Measurements from ENCODE around the gene CFAP298. TPM values are rescaled to one million over a fixed set of nuclear protein-coding genes. Genes with fewer than 3 reads are reported as not detected.

The CFAP298 gene
- polyA plus RNA-seq, 1 of the 3 experiments (the other 2 are of a cell fraction): 57.8 TPM

DNA sequence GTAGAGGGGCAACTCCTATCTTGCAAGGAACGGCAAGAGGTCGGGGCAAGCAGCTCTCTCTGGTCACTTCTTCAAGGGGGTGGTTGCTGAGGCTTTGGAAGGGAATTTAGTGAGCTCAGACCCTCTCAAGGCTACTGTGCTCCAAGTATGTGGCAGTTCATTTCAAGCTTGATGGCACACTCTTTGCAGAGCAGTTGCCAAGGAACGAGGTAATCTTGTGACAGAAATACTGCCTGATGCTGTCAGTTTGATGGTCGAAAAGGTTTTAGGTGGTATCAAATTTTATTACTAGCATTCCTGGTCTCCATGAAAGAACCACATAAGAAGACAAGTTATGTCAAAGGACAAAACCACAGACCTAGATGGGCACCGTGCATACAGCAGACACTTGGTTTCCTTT lies 13.1 kb downstream of the CFAP298 start:
- H3K9me3 ChIP-seq: no peaks in the 10 kb centered on the region
- no peak for DNase-seq
- 94% methylated on average over 5 of the region's 5 CpGs for WGBS (ENCODE audit: low lambda C conversion rate)
- 0 out of 4 replicates have a peak, but pooled peaks cover 0 to 3% of the 10 kb centered on the region in 2 experiments for H3K4me1 ChIP-seq (ENCODE audit: control insufficient read depth in 1 of 2, insufficient read depth in 2 of 2, low read depth in 1 of 2, low read length in 1 of 2)
- H4K20me1 ChIP-seq (ENCODE audit: insufficient read depth): no peaks in the 10 kb centered on the region
- no peak overlapping the region for H2AFZ ChIP-seq (ENCODE audit: low read depth)
- H3K4me2 ChIP-seq: no peak overlapping the region
- TF ChIP-seq YY1 (IDR thresholded peaks at IDR 0.05; ENCODE audit: low read depth) (no peak), TCF12 (IDR thresholded peaks at IDR 0.05) (no peak), FOXJ3 (CRISPR knock-in tag; IDR thresholded peaks at IDR 0.05) (no peak), TEAD4 (IDR thresholded peaks at IDR 0.05; ENCODE audit: borderline replicate concordance, insufficient read depth) (no peak), RCOR1 (IDR thresholded peaks at IDR 0.05; ENCODE audit: low read length) (no peak), REST (IDR thresholded peaks at IDR 0.05; ENCODE audit: low read depth, low read length) (no peak), MEF2A (IDR thresholded peaks at IDR 0.05; ENCODE audit: borderline replicate concordance, low read depth) (no peak), USF2 (IDR thresholded peaks at IDR 0.05; ENCODE audit: borderline replicate concordance, low read depth, low read length) (no peak), MXI1 (IDR thresholded peaks at IDR 0.05; ENCODE audit: low read depth, low read length) (no peak), SIN3A (IDR thresholded peaks at IDR 0.05; ENCODE audit: borderline replicate concordance, low read depth, low read length) (no peak)
- no peaks in the 10 kb centered on the region for H3K27me3 ChIP-seq (ENCODE audit: insufficient read depth)
- peaks cover 35 to 45% of the 10 kb centered on the region in 2 experiments for H3K36me3 ChIP-seq (replicated peaks in 1 of 2; ENCODE audit: control insufficient read depth in 1 of 2, insufficient read depth in 2 of 2, low read length in 1 of 2)
- ChIA-PET CTCF (interaction anchor here (1.0 to 5.2 kb wide), 9 partner anchors 11 to 215 kb away, joined by 3 to 151 read pairs (median 18); partner anchors contain the start of gene CFAP298), POLR2A (no interaction called here)
- H3K9ac ChIP-seq: no peak overlapping the region
- H3K79me2 ChIP-seq (ENCODE audit: insufficient read depth): no peaks in the 10 kb centered on the region
- no peak overlapping the region for H3K4me3 ChIP-seq (ENCODE audit: low read depth in 2 of 2, low read length in 1 of 2)
- H3K27ac ChIP-seq (ENCODE audit: low read depth in 2 of 2, low read length in 1 of 2): no peak overlapping the region; a peak in 1 of 4 replicates
- H3F3A ChIP-seq (replicated peaks; ENCODE audit: insufficient read depth): peaks cover 21% of the 10 kb centered on the region
- H3K9me2 ChIP-seq: no peaks in the 10 kb centered on the region

- no peak for DNase-seq
- H4K20me1 ChIP-seq (ENCODE audit: insufficient read depth): no peaks in the 10 kb centered on the region
- no peaks in the 10 kb centered on the region for H3K9me3 ChIP-seq
- no peak overlapping the region for H3K4me3 ChIP-seq (ENCODE audit: low read depth in 2 of 2, low read length in 1 of 2)
- H3F3A ChIP-seq (replicated peaks; ENCODE audit: insufficient read depth): peaks cover 18% of the 10 kb centered on the region
- no peaks in the 10 kb centered on the region for H3K79me2 ChIP-seq (ENCODE audit: insufficient read depth)
- H3K4me2 ChIP-seq: peak overlapping the region; percentile 15
- ChIA-PET CTCF (interaction anchor here (1.0 to 5.2 kb wide), 3 partner anchors 28 to 194 kb away, joined by 4 to 151 read pairs (median 4); no protein-coding TSS in a partner anchor), POLR2A (interaction anchor here (1.0 kb wide), 1 partner anchor 15 kb away, joined by 3 read pairs; the partner anchor contains the start of gene CFAP298)
- peaks cover 22 to 26% of the 10 kb centered on the region in 2 experiments for H3K36me3 ChIP-seq (replicated peaks in 1 of 2; ENCODE audit: control insufficient read depth in 1 of 2, insufficient read depth in 2 of 2, low read length in 1 of 2)
- peak overlapping the region; percentile 65; the same call in 1 of the 2 replicates for H3K9ac ChIP-seq
- WGBS (ENCODE audit: low lambda C conversion rate): 11% methylated on average over 6 of the region's 6 CpGs
- peak overlapping the region in 1 of 2 experiments; percentile 97; a peak in 2 of 4 replicates for H3K27ac ChIP-seq (ENCODE audit: low read depth in 2 of 2, low read length in 1 of 2)
- H3K27me3 ChIP-seq (ENCODE audit: insufficient read depth): no peaks in the 10 kb centered on the region
- H3K4me1 ChIP-seq (ENCODE audit: control insufficient read depth in 1 of 2, insufficient read depth in 2 of 2, low read depth in 1 of 2, low read length in 1 of 2): peaks cover 0 to 3% of the 10 kb centered on the region in 2 experiments; a peak in 1 of 4 replicates
- H2AFZ ChIP-seq (ENCODE audit: low read depth): no peak overlapping the region
- no peaks in the 10 kb centered on the region for H3K9me2 ChIP-seq
- TF ChIP-seq FOSL2 (IDR thresholded peaks at IDR 0.05; ENCODE audit: borderline replicate concordance, low read depth) (peak; percentile 100), USF1 (IDR thresholded peaks at IDR 0.05; ENCODE audit: borderline replicate concordance, low read depth) (0 out of 2 replicates have a peak, but pooled peaks have one; percentile 25), JUND (IDR thresholded peaks at IDR 0.05) (peak; percentile 98), NFIC (IDR thresholded peaks at IDR 0.05; ENCODE audit: borderline replicate concordance) (peak; percentile 74; the same call in 1 of the 2 replicates), RFX5 (IDR thresholded peaks at IDR 0.05; ENCODE audit: low read length) (no peak), TAF1 (IDR thresholded peaks at IDR 0.05; ENCODE audit: borderline replicate concordance, low read depth, low read length) (no peak), MXI1 (IDR thresholded peaks at IDR 0.05; ENCODE audit: low read depth, low read length) (no peak), TEAD4 (IDR thresholded peaks at IDR 0.05; ENCODE audit: borderline replicate concordance, insufficient read depth) (peak; percentile 77; the same call in 1 of the 2 replicates), YY1 (IDR thresholded peaks at IDR 0.05; ENCODE audit: low read depth) (peak; percentile 59; the same call in 1 of the 2 replicates), SMC3 (IDR thresholded peaks at IDR 0.05; ENCODE audit: low read depth, low read length) (no peak), TCF12 (IDR thresholded peaks at IDR 0.05) (peak; percentile 99), GATA2 (CRISPR knock-in tag; IDR thresholded peaks at IDR 0.05) (no peak), USF2 (IDR thresholded peaks at IDR 0.05; ENCODE audit: borderline replicate concordance, low read depth, low read length) (no peak), SIN3A (IDR thresholded peaks at IDR 0.05; ENCODE audit: borderline replicate concordance, low read depth, low read length) (no peak)
- TF ChIP-seq, protein P1, sequence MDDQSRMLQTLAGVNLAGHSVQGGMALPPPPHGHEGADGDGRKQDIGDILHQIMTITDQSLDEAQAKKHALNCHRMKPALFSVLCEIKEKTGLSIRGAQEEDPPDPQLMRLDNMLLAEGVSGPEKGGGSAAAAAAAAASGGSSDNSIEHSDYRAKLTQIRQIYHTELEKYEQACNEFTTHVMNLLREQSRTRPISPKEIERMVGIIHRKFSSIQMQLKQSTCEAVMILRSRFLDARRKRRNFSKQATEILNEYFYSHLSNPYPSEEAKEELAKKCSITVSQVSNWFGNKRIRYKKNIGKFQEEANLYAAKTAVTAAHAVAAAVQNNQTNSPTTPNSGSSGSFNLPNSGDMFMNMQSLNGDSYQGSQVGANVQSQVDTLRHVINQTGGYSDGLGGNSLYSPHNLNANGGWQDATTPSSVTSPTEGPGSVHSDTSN (IDR thresholded peaks at IDR 0.05): peak; percentile 96
Measured at GRCh38 chr21:32597205-32597604, 15.0 kb downstream of the CFAP298 start.

Measured in SK-N-SH (cell line).